ENCODE measurements around the gene ANO1.

ANO1 gene

GRCh38 chr11:70054004-70054403, 24.1 kb upstream of the ANO1 start:
- DNase-seq: no peak

DNA sequence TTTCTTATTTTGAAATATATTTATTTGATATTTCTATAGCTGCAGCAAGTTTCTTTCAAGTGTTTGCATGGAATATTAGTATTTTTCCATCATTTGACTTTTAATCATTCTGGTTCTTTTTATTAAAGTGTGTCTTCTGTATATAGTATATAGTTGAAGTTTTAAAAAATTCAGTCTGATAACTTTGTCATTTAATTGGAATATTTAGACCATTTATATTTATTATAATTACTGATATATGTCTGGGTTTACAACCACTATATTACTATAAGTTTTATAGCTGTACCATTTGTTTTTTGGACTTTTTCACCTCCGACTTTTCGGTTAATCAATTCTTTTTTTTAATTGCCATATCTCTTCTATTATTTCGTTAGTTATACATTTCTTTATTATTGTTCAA, 22.7 kb upstream of the ANO1 start:
- no peak for DNase-seq

- no peak for DNase-seq
Measured at GRCh38 chr11:70057080-70057479, 21.0 kb upstream of the ANO1 start.

DNA sequence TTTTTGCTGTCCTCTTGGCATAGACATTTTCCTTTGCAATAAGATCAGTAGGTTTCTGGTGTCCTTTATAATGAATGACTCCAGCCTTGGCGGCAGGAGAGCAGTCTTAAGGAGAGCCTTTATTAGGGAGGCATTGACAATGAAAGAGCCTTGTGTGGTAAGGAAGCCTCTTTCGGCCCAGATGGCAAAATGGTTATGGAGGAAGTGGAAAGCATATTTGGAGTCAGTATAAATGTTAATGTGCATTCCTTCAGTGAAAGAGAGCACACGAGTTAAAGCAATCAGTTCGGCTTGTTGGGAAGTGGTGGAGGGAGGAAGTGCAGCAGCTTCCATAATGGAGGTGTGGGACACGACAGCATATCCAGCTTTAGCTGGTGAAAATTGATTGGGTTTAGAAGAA, 18.1 kb upstream of the ANO1 start:
- no peak for DNase-seq

- DNase-seq: no peak
Measured at GRCh38 chr11:70060611-70061293, 17.4 kb upstream of the ANO1 start.

DNA sequence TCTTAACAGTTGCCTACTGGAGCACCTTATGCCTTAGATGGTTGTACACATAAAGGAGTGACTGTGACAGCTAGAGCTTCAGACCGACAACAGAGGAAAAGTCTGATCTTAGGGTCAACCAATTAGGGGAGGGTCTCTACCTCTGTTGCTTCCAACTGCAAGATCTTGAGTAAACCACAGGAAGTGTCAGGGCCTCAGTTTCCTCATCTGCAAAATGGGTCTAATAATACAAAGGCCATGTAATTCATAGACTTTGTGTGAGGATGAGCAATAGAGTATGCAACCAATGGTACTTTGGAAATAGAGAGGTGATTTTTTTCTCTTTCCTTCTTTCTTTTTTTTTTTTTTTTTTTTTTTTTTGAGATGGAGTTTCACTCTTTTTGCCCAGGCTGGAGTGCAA, 16.4 kb upstream of the ANO1 start:
- no peak for DNase-seq

DNA sequence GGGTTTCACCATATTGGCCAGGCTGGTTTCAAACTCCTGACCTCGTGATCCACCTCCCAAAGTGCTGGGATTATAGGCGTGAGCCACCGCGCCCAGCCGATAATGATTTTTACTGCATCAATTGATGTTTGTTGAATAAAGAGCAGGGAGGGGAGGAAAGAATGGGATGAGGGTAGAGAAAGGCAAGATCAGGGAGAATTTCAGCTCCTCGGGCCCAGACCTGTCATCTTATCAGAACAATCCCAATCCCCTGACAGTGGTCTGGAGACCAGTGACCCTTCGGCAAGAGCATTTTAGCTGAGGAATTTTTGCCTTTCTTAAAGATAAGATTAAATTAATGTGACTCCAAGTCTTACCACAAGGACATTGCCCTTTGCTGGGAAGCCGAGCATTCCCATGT, 15.0 kb upstream of the ANO1 start:
- DNase-seq: no peak

DNA sequence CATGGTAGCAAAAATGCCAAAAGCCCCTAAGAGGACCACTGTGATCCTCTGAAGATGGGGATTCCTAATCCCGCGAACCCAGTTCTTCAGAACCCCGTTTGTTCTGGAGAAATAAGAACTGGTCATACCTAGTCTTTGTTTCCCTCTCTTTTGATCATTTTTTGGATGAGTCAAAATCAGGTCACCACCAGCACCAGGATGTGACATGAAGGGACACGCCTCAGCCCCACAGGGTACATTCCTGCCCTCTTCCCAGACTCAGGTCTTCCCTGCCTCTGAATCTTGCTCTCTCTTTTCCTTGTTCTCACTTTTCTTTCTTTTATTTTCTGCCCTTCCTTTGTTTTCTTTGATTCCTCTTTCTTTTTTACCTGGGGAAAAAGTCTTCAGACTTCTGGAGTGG, 14.6 kb upstream of the ANO1 start:
- DNase-seq: no peak

GRCh38 chr11:70064008-70064725, 13.9 kb upstream of the ANO1 start:
- no peak for DNase-seq

- DNase-seq: no peak
Measured at GRCh38 chr11:70064726-70065317, 13.3 kb upstream of the ANO1 start.

DNA sequence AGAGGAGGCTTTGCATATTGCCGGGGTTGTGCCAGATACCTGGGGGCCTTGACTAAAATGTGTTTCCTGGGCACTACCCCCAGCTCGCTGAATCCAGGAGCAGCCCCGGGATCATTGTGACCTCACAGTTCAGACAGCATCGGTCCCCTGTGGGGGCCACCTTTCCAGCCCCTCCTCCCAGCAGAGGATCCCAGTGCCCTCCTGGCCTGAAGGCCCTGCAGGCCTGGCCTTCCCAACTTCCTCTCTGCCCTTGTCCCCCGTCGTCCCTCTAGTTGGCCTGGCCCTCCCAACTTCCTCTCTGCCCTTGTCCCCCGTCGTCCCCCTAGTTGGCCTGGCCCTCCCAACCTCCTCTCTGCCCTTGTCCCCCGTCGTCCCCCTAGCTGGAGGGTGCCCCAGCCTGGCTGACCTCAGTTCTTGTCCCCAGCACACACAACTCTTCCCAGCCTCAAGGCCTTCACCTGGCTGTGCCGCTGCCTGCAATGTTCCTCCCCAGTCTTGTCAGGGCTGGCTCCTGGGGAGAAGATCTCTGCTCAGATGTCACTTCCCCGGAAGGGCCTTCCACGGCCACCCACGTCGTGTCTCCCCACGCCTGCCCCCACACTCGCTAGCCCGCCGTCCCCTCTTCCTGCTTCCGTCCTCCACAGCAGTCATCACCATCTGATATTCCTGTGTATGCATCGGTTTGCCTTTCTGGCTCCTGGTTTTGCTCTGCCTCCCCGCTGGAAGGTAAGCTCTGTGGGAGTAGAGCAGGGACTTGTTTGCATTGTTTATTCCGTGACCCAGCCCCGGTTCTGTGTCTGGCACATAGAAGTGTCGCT, 12.6 kb upstream of the ANO1 start:
- DNase-seq: no peak

GRCh38 chr11:70066136-70066520, 12.0 kb upstream of the ANO1 start:
- DNase-seq: no peak

DNA sequence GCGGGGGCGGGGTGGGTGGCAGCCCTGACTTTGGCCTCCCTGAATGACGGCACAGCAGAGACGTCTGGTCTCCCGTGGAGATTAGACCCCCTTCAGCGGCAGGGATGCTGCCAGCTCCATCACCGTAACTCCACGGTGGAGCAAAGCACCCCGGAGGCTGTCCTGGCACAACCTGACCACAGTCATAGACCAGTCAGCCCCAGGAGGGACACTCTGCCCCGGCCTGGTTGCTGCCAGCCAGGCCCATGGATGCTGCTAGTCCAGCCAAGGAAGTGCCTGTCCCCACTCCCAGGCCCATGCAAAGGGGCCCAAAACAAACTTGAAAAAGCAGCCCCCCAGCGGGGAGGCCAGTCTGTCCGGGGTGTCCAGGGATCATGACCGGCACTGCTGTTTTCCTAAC, 11.5 kb upstream of the ANO1 start:
- DNase-seq: no peak

GRCh38 chr11:70067036-70067435, 11.1 kb upstream of the ANO1 start:
- DNase-seq: no peak

GRCh38 chr11:70067591-70068341, 10.4 kb upstream of the ANO1 start:
- DNase-seq: no peak

DNA sequence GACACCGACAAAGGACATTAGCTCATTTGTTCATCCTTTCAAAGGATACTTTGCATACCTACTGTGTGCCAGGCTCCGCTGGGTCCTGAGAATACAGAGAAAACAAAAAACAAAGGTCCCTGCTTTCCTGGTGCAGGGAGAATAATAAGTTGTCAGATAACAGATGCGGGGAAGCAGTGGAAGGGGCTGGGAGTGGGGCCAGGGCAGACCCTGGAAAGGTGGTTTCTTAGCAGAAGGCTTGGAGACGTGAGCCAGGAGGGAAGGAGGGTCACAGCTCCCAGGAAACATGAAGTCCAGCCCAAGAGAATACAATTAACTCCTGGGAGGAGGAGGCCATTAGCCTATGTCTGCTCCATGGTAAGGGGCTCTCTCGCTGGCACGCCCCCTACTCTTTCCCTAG, 9.8 kb upstream of the ANO1 start:
- DNase-seq: no peak

GRCh38 chr11:70068950-70069349, 9.2 kb upstream of the ANO1 start:
- no peak for DNase-seq

- DNase-seq: no peak
Measured at GRCh38 chr11:70070706-70071105, 7.4 kb upstream of the ANO1 start.

DNA sequence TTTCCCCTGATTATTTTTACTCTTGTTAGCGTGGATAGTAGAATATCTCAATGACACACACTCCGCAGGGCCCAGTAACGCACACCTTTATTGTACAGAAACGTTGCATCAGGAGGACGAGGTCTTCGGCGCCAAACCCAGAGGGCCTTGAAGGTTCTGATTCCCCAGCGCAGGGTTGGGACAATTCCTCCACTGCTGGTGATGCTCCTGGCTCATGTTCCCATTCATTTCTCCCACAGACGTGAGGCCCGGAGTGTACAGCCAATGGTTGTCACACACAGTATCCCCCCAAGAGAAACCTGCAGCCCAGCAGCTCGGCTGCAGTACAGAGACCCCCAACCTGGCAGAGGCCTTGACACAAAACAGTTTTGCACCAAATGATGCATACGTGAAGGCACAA, 6.1 kb upstream of the ANO1 start:
- DNase-seq: no peak

- no peak for DNase-seq
Measured at GRCh38 chr11:70072461-70072860, 5.7 kb upstream of the ANO1 start.

GRCh38 chr11:70072861-70073755, 5.0 kb upstream of the ANO1 start:
- DNase-seq: no peak

DNA sequence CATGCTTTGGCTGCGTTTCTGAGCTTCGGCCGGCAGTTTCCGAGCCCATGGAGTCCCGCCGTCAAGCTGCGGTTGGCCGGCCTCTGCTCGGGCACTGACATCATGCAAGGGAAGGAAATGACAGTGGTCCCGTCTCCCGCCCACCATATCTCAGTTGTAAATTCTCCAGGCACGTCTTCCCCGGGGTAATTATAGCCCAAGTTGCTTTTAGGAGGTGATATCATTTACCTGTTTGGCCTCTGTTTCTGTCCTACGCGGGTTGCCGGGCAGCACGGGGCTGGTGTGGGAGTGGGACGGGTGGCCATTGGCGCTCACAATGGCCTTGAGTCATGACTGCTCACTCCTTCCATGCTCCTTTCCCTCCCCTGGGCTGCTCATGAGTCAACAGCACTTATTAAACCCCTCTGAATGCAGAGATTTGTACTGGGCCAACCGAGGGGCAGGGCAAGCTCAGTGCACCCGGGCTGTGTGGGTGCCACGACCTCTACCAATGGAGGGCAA, 4.2 kb upstream of the ANO1 start:
- DNase-seq: no peak

Data from CD4-positive, alpha-beta T cell treated with Interleukin-21 for 1 hour (primary cell).